Right lobe of liver (tissue), 6 donors: ENCODE data around the gene CRACDL. TPM values are rescaled to one million over a fixed set of nuclear protein-coding genes. Genes with fewer than 3 reads are reported as not detected.

Experiments
- ATAC-seq, 4 donors: fragments of 200-7000 bp; cut with Tn5 transposase; one replicate each; pipeline ENCODE4 v1.9.1; 2020; ENCODE audit warnings: mild to moderate bottlenecking in 4 of 4, moderate library complexity in 4 of 4
- DNase-seq, 3 donors: peaks; one replicate each; pipeline ENCODE4 v3.0.0-alpha.2; 2020
- H3K27ac ChIP-seq, 3 donors: fragments of 200-600 bp; one replicate each; pipeline ENCODE4 v1.8.0; 2022
- H3K27me3 ChIP-seq, 2 donors: fragments of 200-600 bp; one replicate each; pipeline ENCODE4 v1.8.0; 2022
- H3K36me3 ChIP-seq, 4 donors: fragments of 200-600 bp; sonication (generic) in 1 of 4; one replicate each; pipeline versions ENCODE4 v1.5.1 to v1.8.0; 2017 to 2022; ENCODE audit warnings: control low read depth in 1 of 4
- H3K4me1 ChIP-seq, 4 donors: fragments of 200-600 bp; sonication (generic) in 1 of 4; one replicate each; pipeline versions ENCODE4 v1.5.1 to v1.8.0; 2017 to 2022; ENCODE audit warnings: control low read depth in 1 of 4
- H3K4me3 ChIP-seq, 3 donors: fragments of 200-600 bp; one replicate each; pipeline ENCODE4 v1.8.0; 2022
- H3K9me3 ChIP-seq, 4 donors: fragments of 200-600 bp; sonication (generic) in 1 of 4; one replicate each; pipeline versions ENCODE4 v1.5.1 to v1.8.0; 2017 to 2022; ENCODE audit warnings: control low read depth in 1 of 4
- CTCF ChIP-seq, 4 donors: fragments of 200-600 bp in 3 of 4; fragments of 450-650 bp in 1 of 4; IDR thresholded peaks; one replicate each; pipeline versions ENCODE4 v1.5.1 to v1.8.0; 2016 to 2022; ENCODE audit warnings: antibody characterized with exemption in 4 of 4, mild to moderate bottlenecking in 2 of 4
- POLR2A ChIP-seq: fragments of 450-650 bp; IDR thresholded peaks from one replicate; pipeline ENCODE4 v1.6.1; 2017; ENCODE audit warnings: antibody characterized with exemption, mild to moderate bottlenecking
- WGBS: methylation state at CpG from one replicate; pipeline ENCODE4 v1.1.6; 2018; ENCODE audit warnings: low coverage, low lambda C conversion rate; ENCODE audit not compliant: insufficient coverage; ENCODE audit errors: missing lambda C conversion rate; 5-methylcytosine and 5-hydroxymethylcytosine counted together
- intact Hi-C, 2 donors: fragments of 100-400 bp; cut with DNase I; formaldehyde crosslinking; loops; one replicate each; pipeline versions ENCODE4 v1.11.2 to v1.14.1; 2022
- total RNA-seq, 6 experiments: library from RNA; depleted of rRNA in 2 of 6; stranded (reverse); fragments of >200 nt in 2 of 6; fragmentation: NEBNext Ultra II Directional in 3 of 6; extraction: Animal tissue kit (Norgen Biotek cat#: 25700) in 3 of 6; gene quantifications; one replicate each; pipeline versions ENCODE4 v1.1.0 to v1.2.4, GENCODE V29; 2016 to 2023
- donor health status: DM: no; HTN: yes; CAD: no.
- donor health status: DM: no; HTN: no; CAD: no.
- donor health status: DM: no; HTN: no; CAD: no.
- donor health status: DM: no; HTN: yes; CAD: no.
- donor health status: DM: no; HTN: yes; CAD: no.

CRACDL gene
- total RNA-seq, 6 experiments from 2014 or later: 0.12 to 0.56 (median 0.32) TPM

- intact Hi-C loops: no loop called here
- Histone ChIP-seq H3K9me3 (no peaks in the 10 kb centered on the region), H3K4me1 (no peaks in the 10 kb centered on the region), H3K27ac (no peak overlapping the region), H3K36me3 (no peaks in the 10 kb centered on the region), H3K27me3 (no peaks in the 10 kb centered on the region), H3K4me3 (no peak overlapping the region)
- no peak for TF ChIP-seq POLR2A
- TF ChIP-seq CTCF (IDR thresholded peaks at IDR 0.05): no peak
- DNase-seq (peak in 1 of 3 donors; percentile 50), ATAC-seq (peak; percentile 33 to 51 (median 45))
- 17% methylated on average over 18 of the region's 19 CpGs for WGBS
Measured at GRCh38 chr2:98909317-98910211, 26.5 kb downstream of the CRACDL start.

GRCh38 chr2:98908931-98909316, 27.1 kb downstream of the CRACDL start:
- intact Hi-C loops: no loop called here
- Histone ChIP-seq H3K9me3 (no peaks in the 10 kb centered on the region), H3K27ac (no peak overlapping the region), H3K36me3 (no peaks in the 10 kb centered on the region), H3K27me3 (no peaks in the 10 kb centered on the region), H3K4me3 (no peak overlapping the region), H3K4me1 (no peaks in the 10 kb centered on the region)
- ATAC-seq: no peak
- DNase-seq: no peak
- no peak for TF ChIP-seq POLR2A
- no peak for TF ChIP-seq CTCF (IDR thresholded peaks at IDR 0.05)
- 17% methylated on average over 3 of the region's 4 CpGs for WGBS

GRCh38 chr2:98907966-98908905, 27.8 kb downstream of the CRACDL start:
- TF ChIP-seq CTCF (IDR thresholded peaks at IDR 0.05): no peak
- no peak for TF ChIP-seq POLR2A
- intact Hi-C loops: no loop called here
- Histone ChIP-seq H3K9me3 (no peaks in the 10 kb centered on the region), H3K36me3 (no peaks in the 10 kb centered on the region), H3K27me3 (no peaks in the 10 kb centered on the region), H3K27ac (no peak overlapping the region), H3K4me1 (no peaks in the 10 kb centered on the region), H3K4me3 (no peak overlapping the region)
- ATAC-seq (no peak), DNase-seq (peak in 1 of 3 donors; percentile 13)
- WGBS: 43% methylated on average over 5 of the region's 11 CpGs

GRCh38 chr2:98907385-98907784, 28.6 kb downstream of the CRACDL start:
- no peak for ATAC-seq
- DNase-seq: no peak
- no peak for TF ChIP-seq POLR2A
- no peak for TF ChIP-seq CTCF (IDR thresholded peaks at IDR 0.05)
- intact Hi-C loops: no loop called here
- no peaks in the 10 kb centered on the region for H3K9me3 ChIP-seq
- H3K36me3 ChIP-seq: no peaks in the 10 kb centered on the region
- H3K27me3 ChIP-seq: no peaks in the 10 kb centered on the region
- 65% methylated on average over 4 of the region's 4 CpGs for WGBS
- H3K27ac ChIP-seq: no peak overlapping the region
- H3K4me1 ChIP-seq: no peaks in the 10 kb centered on the region
- H3K4me3 ChIP-seq: no peak overlapping the region
